Neuronal stem cell (in vitro differentiated cells): Measurements from ENCODE around the gene ADAM19.

Experiments used
- DNase-seq: peaks from one replicate; pipeline ENCODE4 v3.0.0-alpha.2; 2013; ENCODE audit warnings: low spot score
- H2AFZ ChIP-seq: one replicate; pipeline ENCODE4 v1.6.1; 2013; ENCODE audit warnings: mild to moderate bottlenecking, low read length, inconsistent platforms
- H2AK5ac ChIP-seq: 2 replicates; pipeline ENCODE4 v1.6.1; 2013; ENCODE audit warnings: low read depth, mild to moderate bottlenecking, inconsistent platforms, low read length, moderate library complexity, mixed read lengths
- H2BK120ac ChIP-seq: 2 replicates; pipeline ENCODE4 v1.6.1; 2013; ENCODE audit warnings: low read depth, mild to moderate bottlenecking, inconsistent platforms, low read length, moderate library complexity, mixed read lengths
- H2BK12ac ChIP-seq: one replicate; pipeline ENCODE4 v1.6.1; 2013; ENCODE audit warnings: low read length, inconsistent platforms
- H2BK15ac ChIP-seq: 2 replicates; pipeline ENCODE4 v1.6.1; 2013; ENCODE audit warnings: mild to moderate bottlenecking, low read length, inconsistent platforms, mixed read lengths
- H2BK5ac ChIP-seq: one replicate; pipeline ENCODE4 v1.6.1; 2013; ENCODE audit warnings: inconsistent platforms, mild to moderate bottlenecking, low read length, moderate library complexity
- H3K14ac ChIP-seq: one replicate; pipeline ENCODE4 v1.6.1; 2013; ENCODE audit warnings: low read length, inconsistent platforms
- H3K18ac ChIP-seq: 2 replicates; pipeline ENCODE4 v1.6.1; 2013; ENCODE audit warnings: low read length, inconsistent platforms
- H3K23ac ChIP-seq: 2 replicates; pipeline ENCODE4 v1.6.1; 2013; ENCODE audit warnings: low read depth, mild to moderate bottlenecking, mixed read lengths, low read length, inconsistent platforms; ENCODE audit not compliant: poor library complexity
- H3K27ac ChIP-seq: replicated peaks from 3 replicates; pipeline ENCODE4 v1.5.1; 2013; ENCODE audit warnings: low read length, inconsistent platforms
- H3K27me3 ChIP-seq, 3 experiments: 2 replicates each; pipeline ENCODE4 v1.6.1; 2013; ENCODE audit warnings: low read length in 3 of 3, mild to moderate bottlenecking in 2 of 3, inconsistent platforms in 1 of 3, low read depth in 1 of 3, mixed read lengths in 1 of 3, moderate library complexity in 1 of 3; ENCODE audit not compliant: control insufficient read depth in 3 of 3, insufficient read depth in 3 of 3
- H3K36me3 ChIP-seq, 2 donors: replicated peaks in 1 of 2; 2 replicates each; pipeline ENCODE4 v1.6.1; 2013; ENCODE audit warnings: low read length in 2 of 2; ENCODE audit not compliant: control insufficient read depth in 2 of 2, insufficient read depth in 2 of 2
- H3K4ac ChIP-seq: 2 replicates; pipeline ENCODE4 v1.6.1; 2013; ENCODE audit warnings: inconsistent platforms, mild to moderate bottlenecking, low read length, moderate library complexity
- H3K4me1 ChIP-seq, 2 donors: 1 replicate in 1 of 2; 2 replicates in 1 of 2; pipeline ENCODE4 v1.6.1; 2013; ENCODE audit warnings: low read length in 2 of 2, low read depth in 1 of 2; ENCODE audit not compliant: control insufficient read depth in 2 of 2, insufficient read depth in 1 of 2
- H3K4me2 ChIP-seq: one replicate; pipeline ENCODE4 v1.6.1; 2013; ENCODE audit warnings: mild to moderate bottlenecking, low read length, inconsistent platforms; ENCODE audit not compliant: insufficient read depth, poor library complexity, severe bottlenecking
- H3K4me3 ChIP-seq, 2 donors: 2 replicates each; pipeline ENCODE4 v1.5.1; 2013; ENCODE audit warnings: low read length in 2 of 2, mild to moderate bottlenecking in 2 of 2, inconsistent platforms in 1 of 2, moderate library complexity in 1 of 2
- H3K79me1 ChIP-seq: one replicate; pipeline ENCODE4 v1.6.1; 2013; ENCODE audit warnings: low read depth, mild to moderate bottlenecking, inconsistent platforms, low read length, moderate library complexity
- H3K9ac ChIP-seq: one replicate; pipeline ENCODE4 v1.6.1; 2013; ENCODE audit warnings: mild to moderate bottlenecking, low read depth, low read length, inconsistent platforms; ENCODE audit not compliant: poor library complexity
- H3K9me3 ChIP-seq, 2 donors: replicated peaks in 1 of 2; 2 replicates each; pipeline versions ENCODE3 to v1.6.1; 2013; ENCODE audit warnings: low read length in 2 of 2, mild to moderate bottlenecking in 2 of 2, inconsistent platforms in 1 of 2, low read depth in 1 of 2, mixed read lengths in 1 of 2, moderate library complexity in 1 of 2; ENCODE audit not compliant: control insufficient read depth in 2 of 2, insufficient read depth in 1 of 2
- H4K8ac ChIP-seq: one replicate; pipeline ENCODE4 v1.6.1; 2013; ENCODE audit warnings: low read depth, mild to moderate bottlenecking, inconsistent platforms, low read length, moderate library complexity
- H4K91ac ChIP-seq: one replicate; pipeline ENCODE4 v1.6.1; 2013; ENCODE audit warnings: low read length, low read depth, mild to moderate bottlenecking, inconsistent platforms; ENCODE audit not compliant: poor library complexity
- whole genome bisulfite sequencing, 2 donors: extraction: QIAGEN DNeasy Blood & Tissue Kit; methylation state at CpG; one replicate each; pipeline ENCODE4 v1.1.7; 2013; ENCODE audit warnings: missing lambda C conversion rate in 2 of 2, mixed read lengths in 1 of 2; ENCODE audit not compliant: insufficient read length in 2 of 2, insufficient replicate concordance in 1 of 2; ENCODE audit errors: extremely low coverage in 2 of 2; 5-methylcytosine and 5-hydroxymethylcytosine counted together

The ADAM19 gene

DNA sequence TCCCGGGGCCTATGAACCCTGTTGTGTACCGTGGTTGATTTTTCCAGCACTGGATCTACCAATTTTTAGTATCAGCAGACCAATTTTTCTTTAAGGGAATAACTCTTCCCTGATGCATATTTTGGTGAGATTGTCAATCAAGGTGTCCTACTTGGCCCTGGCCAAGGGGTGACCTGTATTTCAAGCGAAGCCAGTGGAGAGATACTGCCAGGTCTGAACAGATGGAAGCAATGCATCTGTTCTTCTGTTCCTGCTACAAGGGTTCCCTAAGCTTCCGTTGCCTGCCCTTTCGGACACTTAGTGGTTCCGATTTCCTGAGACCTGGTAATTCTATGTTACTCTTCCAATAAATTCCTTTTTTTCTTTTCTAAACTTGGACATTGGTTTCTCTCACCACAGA, 37.3 kb downstream of the ADAM19 start:
- H2BK12ac ChIP-seq = no peak overlapping the region
- DNase-seq = no peak
- WGBS, 2 donors = no CpG with 5 or more reads among the region's 6 CpGs
- H3K18ac ChIP-seq = no peak overlapping the region
- H3K4me2 ChIP-seq = no peak overlapping the region
- no peak overlapping the region for H4K8ac ChIP-seq
- H3K27ac ChIP-seq = no peak overlapping the region
- H3K36me3 ChIP-seq = peaks cover 0 to 2% of the 10 kb centered on the region in 2 donors
- H3K79me1 ChIP-seq = no peaks in the 10 kb centered on the region
- H3K4ac ChIP-seq = no peak overlapping the region
- no peak overlapping the region for H3K9ac ChIP-seq
- no peak overlapping the region for H2BK5ac ChIP-seq
- no peak overlapping the region for H3K23ac ChIP-seq
- no peak overlapping the region for H2AFZ ChIP-seq
- H2BK15ac ChIP-seq = no peak overlapping the region
- H2BK120ac ChIP-seq = no peak overlapping the region
- no peak overlapping the region for H2AK5ac ChIP-seq
- no peak overlapping the region for H4K91ac ChIP-seq
- no peak overlapping the region for H3K14ac ChIP-seq
- H3K4me1 ChIP-seq = peaks cover 13 to 17% of the 10 kb centered on the region in 2 donors
- H3K9me3 ChIP-seq = no peaks in the 10 kb centered on the region
- H3K27me3 ChIP-seq = no peaks in the 10 kb centered on the region
- no peak overlapping the region for H3K4me3 ChIP-seq

DNA sequence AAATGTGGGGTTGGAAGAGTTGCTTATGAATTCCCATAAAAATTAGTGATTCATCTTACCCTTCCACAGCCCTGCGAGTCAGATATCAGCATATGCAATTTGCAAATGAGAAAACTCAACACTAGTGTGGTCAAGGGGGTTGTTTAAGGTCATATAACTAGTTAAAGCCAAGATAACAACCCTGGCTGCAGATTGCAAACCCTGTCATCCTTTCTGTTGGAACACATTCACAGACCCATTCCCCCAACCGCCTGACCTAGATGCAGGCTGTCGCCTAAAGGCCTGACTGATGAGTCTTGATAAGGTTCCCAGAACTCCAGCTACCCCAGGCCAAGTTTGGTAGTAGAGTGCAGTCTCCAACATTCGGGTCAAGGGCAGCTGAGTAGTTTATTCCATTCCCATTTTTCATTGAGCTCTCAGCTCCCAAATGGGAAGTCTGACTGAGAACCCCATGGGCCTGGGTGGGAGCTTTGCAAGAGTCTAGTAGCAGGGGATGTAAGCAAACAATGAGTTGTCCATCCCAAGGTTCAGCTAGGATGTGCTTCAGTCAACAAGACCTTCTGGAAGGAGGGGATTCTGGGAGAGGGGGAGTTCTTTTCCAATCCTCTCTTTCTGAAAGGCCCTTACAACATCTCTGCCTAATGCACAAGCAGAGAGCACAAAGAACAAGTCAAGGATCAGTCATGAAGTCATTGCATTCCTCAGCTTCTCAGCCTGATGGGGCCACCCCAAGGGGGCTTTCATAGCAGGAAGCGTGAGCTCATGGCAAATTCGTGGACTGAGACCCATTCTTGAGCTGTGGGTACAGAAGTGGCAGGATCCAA, 40.3 kb downstream of the ADAM19 start:
- H2BK5ac ChIP-seq = no peak overlapping the region
- H3K9me3 ChIP-seq = no peaks in the 10 kb centered on the region
- no CpG with 5 or more reads among the region's 6 CpGs for WGBS, 2 donors
- no peak overlapping the region for H4K91ac ChIP-seq
- H3K4ac ChIP-seq = no peak overlapping the region
- H2BK15ac ChIP-seq = no peak overlapping the region
- no peaks in the 10 kb centered on the region for H3K27me3 ChIP-seq
- no peak for DNase-seq
- H3K14ac ChIP-seq = no peak overlapping the region
- H2BK12ac ChIP-seq = no peak overlapping the region
- H3K9ac ChIP-seq = no peak overlapping the region
- peaks cover 2 to 4% of the 10 kb centered on the region in 2 donors for H3K4me1 ChIP-seq
- no peak overlapping the region for H2AFZ ChIP-seq
- H2AK5ac ChIP-seq = no peak overlapping the region
- H3K18ac ChIP-seq = no peak overlapping the region
- H4K8ac ChIP-seq = no peak overlapping the region
- H3K4me2 ChIP-seq = no peak overlapping the region
- no peak overlapping the region for H3K23ac ChIP-seq
- no peak overlapping the region for H3K4me3 ChIP-seq
- peaks cover 0 to 2% of the 10 kb centered on the region in 2 donors for H3K36me3 ChIP-seq
- H3K27ac ChIP-seq = no peak overlapping the region
- no peaks in the 10 kb centered on the region for H3K79me1 ChIP-seq
- no peak overlapping the region for H2BK120ac ChIP-seq

DNA sequence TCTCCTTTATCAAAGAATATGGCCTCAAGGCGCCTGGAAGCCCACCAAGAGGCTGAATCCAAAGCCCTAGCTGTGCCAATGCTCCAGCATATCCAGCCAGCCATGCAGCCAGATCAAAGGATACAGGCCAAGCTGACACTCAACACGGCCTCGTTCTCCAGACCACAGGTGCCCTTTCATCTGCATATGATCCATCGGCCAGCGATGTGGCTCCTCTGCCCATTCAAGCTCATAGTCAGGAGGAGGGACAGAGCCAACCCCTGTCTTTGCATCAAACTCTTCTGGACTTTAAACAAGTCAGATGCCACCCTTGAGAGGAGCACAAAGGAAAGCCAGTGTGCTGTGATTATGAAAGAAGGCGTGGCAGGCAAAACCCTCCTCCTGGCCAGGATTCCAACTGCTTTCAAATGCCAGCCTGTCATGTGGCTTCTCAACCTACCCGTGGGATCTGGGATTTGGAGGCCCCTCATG, 42.5 kb downstream of the ADAM19 start:
- WGBS, 2 donors = no CpG with 5 or more reads among the region's 7 CpGs
- Histone ChIP-seq H2BK5ac (no peak overlapping the region), H4K91ac (no peak overlapping the region), H3K14ac (peak overlapping the region; percentile 58), H2BK15ac (no peak overlapping the region), H3K9me3 (no peaks in the 10 kb centered on the region), H3K27me3 (no peaks in the 10 kb centered on the region), H3K27ac (no peak overlapping the region), H2AK5ac (no peak overlapping the region), H3K18ac (no peak overlapping the region), H2BK120ac (no peak overlapping the region), H3K4me2 (no peak overlapping the region), H3K4ac (no peak overlapping the region), H3K79me1 (no peaks in the 10 kb centered on the region), H4K8ac (no peak overlapping the region), H2BK12ac (no peak overlapping the region), H3K4me3 (no peak overlapping the region), H3K4me1 (peaks cover 3 to 7% of the 10 kb centered on the region in 2 donors), H3K23ac (no peak overlapping the region), H3K9ac (no peak overlapping the region), H3K36me3 (peaks cover 0 to 2% of the 10 kb centered on the region in 2 donors), H2AFZ (no peak overlapping the region)
- no peak for DNase-seq

DNA sequence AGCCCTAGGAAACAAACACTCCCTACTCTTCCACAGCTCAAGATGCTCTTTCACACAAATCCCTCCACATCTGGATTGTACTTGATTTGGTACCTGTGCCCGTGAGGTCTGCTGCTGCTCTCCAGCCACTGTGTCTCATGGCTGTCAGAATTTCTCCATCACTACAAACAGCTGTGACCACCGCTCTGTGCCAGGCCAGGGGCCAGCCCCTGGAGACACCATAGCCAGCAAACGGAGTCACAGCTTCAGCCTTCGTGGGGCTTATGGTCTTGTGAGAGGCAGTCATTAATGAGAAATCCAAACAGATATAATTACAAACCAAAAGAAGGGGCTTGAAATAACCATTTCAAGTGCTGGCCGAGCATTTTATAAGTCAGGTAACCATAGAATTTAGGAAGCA, 43.6 kb downstream of the ADAM19 start:
- Histone ChIP-seq H2BK12ac (no peak overlapping the region), H4K91ac (no peak overlapping the region), H2AK5ac (no peak overlapping the region), H3K18ac (no peak overlapping the region), H3K4me3 (no peak overlapping the region), H2BK120ac (no peak overlapping the region), H3K9ac (no peak overlapping the region), H3K27me3 (no peaks in the 10 kb centered on the region), H3K9me3 (no peaks in the 10 kb centered on the region), H3K23ac (no peak overlapping the region), H3K4ac (no peak overlapping the region), H3K4me1 (peaks cover 3 to 8% of the 10 kb centered on the region in 2 donors), H2AFZ (no peak overlapping the region), H2BK5ac (no peak overlapping the region), H3K27ac (no peak overlapping the region), H2BK15ac (no peak overlapping the region), H3K79me1 (no peaks in the 10 kb centered on the region), H3K4me2 (no peak overlapping the region), H4K8ac (no peak overlapping the region), H3K14ac (no peak overlapping the region), H3K36me3 (peaks cover 0 to 2% of the 10 kb centered on the region in 2 donors)
- no peak for DNase-seq
- no CpG with 5 or more reads among the region's 5 CpGs for WGBS, 2 donors
